Stimulated activated CD4-positive, alpha-beta T cell treated with anti-CD3 and anti-CD28 coated beads, Interleukin-4, amount 100 ng/mL, for 48 hours (primary cell): ENCODE data around the gene TUBGCP6.

Experiments used
- DNase-seq, 2 donors: peaks; one replicate each; pipeline ENCODE4 v3.0.0-alpha.2; 2020; ENCODE audit warnings: low read depth in 2 of 2

Gene TUBGCP6

GRCh38 chr22:50226063-50226874 is 18.6 kb downstream of the TUBGCP6 start:
- DNase-seq: no peak

DNA sequence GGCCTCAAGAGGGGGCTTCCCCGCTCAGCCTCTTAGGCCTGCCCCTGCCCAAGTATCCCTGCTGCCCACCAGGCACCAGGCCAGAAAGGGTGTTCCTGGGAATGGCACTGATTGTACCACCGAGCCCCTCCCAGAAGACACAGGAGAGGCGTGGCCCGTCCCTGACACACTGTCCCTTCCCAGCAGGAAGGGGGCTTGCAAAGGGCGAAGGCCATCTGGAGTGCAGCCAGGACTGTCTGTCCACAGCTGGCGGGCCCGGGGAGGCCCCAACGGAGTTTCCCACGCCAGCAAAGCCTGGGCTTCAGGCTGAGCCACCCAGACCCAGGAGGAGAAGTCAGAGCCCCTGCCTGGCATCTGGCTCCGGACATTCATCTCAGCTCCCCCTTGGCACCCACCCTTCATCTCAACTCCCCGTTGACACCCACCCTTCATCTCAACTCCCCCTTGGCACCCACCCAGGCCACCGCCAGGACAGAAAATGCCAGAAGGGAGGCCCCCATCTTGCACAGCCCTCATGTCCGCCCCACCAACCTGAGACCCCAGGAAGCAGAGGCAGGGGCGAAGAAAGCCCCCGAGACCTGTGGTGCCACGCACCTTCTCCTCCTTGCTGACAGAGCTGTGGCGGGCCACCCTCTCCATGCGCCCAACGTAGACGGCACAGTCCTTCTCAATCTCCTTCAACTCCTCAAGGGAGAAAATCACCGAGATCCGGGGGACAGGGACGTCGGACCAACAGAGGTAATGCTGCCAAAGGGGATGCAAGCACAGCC is 19.4 kb downstream of the TUBGCP6 start:
- DNase-seq: no peak

DNA sequence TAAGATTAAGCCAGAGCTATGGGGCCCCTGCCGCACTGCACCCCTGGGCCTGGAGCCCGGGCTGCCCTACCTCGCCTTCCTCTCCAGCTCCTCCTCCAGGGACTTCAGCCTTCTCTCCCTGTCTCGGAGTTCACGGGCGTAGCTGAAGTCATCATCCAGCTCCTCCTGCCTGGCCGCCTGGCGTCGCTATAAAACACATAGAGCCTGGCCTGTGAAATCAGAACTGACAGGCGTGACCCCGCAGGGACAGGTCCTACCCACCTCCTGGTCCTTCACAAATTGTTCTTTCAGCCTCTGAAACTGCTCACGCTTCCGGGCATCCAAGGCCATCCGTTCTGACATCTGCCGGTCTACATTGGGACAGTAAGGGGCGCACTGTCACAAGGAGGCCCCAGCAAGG is 20.8 kb downstream of the TUBGCP6 start:
- DNase-seq: no peak

DNA sequence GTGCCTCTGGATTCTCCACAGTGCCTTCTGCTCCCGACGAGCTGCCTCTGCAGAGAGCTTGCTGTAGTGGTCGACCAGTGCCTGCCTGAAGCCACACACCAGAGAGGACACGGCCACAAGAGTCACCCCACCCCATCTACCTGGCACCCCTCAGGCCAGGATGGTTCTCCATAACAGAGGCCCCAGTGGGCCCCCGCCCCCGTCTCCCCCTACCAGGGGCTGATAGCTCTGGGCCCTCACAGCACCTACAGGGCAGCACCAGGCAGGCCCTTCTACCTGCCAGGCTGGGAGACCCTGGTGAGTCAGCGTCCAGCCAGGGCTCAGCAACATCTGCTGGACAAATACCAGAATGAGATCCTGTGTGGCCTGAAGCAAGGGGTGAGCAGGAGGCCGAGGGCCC is 22.3 kb downstream of the TUBGCP6 start:
- no peak for DNase-seq

GRCh38 chr22:50221410-50222300 is 23.2 kb downstream of the TUBGCP6 start:
- DNase-seq: no peak

GRCh38 chr22:50220603-50221409 is 24.0 kb downstream of the TUBGCP6 start:
- no peak for DNase-seq

GRCh38 chr22:50219800-50220602 is 24.8 kb downstream of the TUBGCP6 start:
- no peak for DNase-seq

GRCh38 chr22:50218996-50219727 is 25.7 kb downstream of the TUBGCP6 start:
- no peak for DNase-seq

GRCh38 chr22:50218153-50218995 is 26.4 kb downstream of the TUBGCP6 start:
- DNase-seq: no peak

GRCh38 chr22:50217543-50218152 is 27.2 kb downstream of the TUBGCP6 start:
- DNase-seq: no peak

DNA sequence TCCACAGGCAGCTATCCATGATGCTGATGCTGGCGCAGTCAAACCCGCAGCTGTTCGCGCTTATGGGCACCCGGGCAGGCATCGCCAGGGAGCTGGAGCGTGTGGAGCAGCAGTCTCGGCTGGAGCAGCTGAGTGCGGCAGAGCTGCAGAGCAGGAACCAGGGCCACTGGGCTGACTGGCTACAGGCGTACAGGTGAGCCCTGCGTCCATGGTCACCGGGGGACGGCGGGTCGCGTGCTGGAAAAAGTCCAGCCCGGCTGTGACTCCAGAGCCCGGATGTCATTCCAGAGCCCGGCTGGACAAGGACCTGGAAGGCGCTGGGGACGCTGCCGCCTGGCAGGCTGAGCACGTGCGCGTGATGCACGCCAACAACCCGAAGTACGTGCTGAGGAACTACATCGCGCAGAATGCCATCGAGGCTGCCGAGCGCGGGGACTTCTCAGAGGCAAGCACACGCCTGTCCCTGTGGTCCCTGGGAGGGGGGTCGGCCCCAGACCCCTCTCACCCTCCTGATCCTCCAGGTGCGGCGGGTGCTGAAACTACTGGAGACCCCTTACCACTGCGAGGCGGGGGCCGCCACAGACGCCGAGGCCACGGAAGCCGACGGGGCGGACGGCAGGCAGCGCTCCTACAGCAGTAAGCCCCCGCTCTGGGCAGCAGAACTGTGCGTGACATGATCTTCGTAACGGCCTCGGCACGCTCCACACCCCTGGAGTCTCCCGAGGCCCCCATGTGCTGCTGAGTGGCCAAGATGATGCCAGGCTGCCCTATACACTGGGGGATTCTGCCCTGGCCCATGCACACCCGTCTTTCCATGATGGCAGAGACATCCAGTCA is 27.9 kb downstream of the TUBGCP6 start:
- no peak for DNase-seq

GRCh38 chr22:50216055-50216683 is 28.7 kb downstream of the TUBGCP6 start:
- DNase-seq: no peak

DNA sequence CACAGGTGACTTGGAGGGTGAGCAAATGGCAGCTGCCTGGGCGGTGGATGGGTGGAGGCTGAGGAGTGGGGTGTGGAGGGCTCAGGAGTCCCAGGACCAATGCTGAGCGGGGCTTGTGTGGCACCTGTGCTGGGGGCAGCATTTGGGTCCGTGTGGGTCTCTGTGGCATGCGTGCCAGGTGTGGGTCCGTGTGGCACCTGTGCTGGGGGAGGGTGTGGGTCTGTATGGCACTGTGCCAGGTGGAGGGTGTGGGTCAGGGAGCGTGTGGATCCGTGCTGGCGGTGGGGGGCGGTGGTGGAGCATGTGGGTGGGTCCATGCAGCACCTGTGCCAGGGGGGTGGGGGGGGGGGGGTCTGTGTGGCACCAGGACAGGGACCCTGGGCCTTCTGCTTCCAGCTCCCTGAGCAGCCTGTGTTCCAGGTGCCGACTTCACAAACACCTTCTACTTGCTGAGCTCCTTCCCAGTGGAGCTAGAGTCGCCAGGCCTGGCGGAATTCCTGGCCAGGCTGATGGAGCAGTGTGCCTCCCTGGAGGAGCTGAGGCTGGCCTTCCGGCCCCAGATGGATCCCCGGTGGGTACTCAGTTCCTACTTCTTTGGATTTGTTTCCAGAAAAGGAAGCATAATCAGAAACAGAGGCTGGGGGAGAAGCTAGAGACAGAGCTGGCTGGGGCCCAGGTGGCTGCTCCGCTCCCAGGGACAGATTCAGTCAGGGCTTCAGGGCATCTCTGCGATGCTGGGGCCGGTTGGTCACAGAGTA is 29.3 kb downstream of the TUBGCP6 start:
- no peak for DNase-seq

DNA sequence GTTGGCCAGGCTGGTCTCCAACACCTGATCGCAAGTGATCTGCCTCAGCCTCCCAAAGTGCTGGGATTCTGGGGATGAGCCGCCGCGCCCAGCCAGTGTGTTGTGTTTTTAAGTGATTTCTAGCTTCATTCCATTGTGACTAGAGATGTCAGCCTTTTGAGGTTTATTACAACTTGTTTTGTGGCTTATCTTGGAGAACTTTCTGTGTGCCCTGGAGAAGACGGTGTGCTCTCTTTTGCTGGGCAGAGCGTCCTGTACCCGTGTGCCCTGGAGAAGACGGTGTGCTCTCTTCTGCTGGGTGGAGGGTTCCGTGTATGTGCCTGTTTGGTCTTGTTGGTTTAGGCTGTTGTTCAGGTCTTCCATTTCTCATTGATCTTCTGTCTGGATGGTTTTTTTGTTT is 31.6 kb downstream of the TUBGCP6 start:
- DNase-seq: no peak

DNA sequence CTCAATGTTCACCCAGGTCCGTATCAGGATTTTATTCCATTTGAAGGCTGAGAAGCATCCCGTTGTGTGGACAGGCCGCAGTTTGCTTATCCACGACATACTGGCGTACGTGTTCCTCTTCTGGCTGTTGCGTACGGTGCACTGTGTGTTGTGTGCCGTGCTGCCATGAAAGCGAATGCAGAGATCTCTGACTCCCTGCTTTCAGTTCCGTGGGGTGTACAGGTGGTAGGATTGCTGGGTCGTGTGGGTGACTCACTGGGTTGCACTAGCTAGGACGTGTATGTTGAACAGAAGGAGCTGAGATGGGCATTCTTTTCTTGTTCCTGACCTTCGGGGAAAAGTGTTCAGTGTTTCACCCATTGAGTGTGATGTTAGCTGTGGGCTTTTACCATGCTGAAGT is 33.7 kb downstream of the TUBGCP6 start:
- no peak for DNase-seq
